Right lobe of liver (tissue), 4 donors: Measurements from ENCODE around the gene C5orf58.

Source experiments
- CTCF ChIP-seq, 4 donors: fragments of 200-600 bp in 3 of 4; fragments of 450-650 bp in 1 of 4; IDR thresholded peaks; one replicate each; pipeline versions ENCODE4 v1.5.1 to v1.8.0; 2016 to 2022; ENCODE audit warnings: antibody characterized with exemption in 4 of 4, mild to moderate bottlenecking in 2 of 4
- POLR2A ChIP-seq: fragments of 450-650 bp; IDR thresholded peaks from one replicate; pipeline ENCODE4 v1.6.1; 2017; ENCODE audit warnings: antibody characterized with exemption, mild to moderate bottlenecking
- donor health status: DM: no; HTN: no; CAD: no.
- donor health status: DM: no; HTN: no; CAD: no.
- donor health status: DM: no; HTN: yes; CAD: no.

- TF ChIP-seq CTCF (IDR thresholded peaks at IDR 0.05) (no peak), POLR2A (no peak)
Observed at GRCh38 chr5:170238456-170239196, 5.8 kb downstream of the C5orf58 start.
